Breast epithelium (tissue), 4 donors: Measurements from ENCODE around the gene OGFR. TPM values are rescaled to one million over a fixed set of nuclear protein-coding genes. Genes with fewer than 3 reads are reported as not detected.

Experiments used
- DNase-seq, 2 donors: peaks; one replicate each; pipeline ENCODE4 v3.0.0-alpha.2; 2019; ENCODE audit warnings: low spot score in 2 of 2
- H3K27ac ChIP-seq, 2 donors: fragments of 200-600 bp; sonication (generic) in 1 of 2; one replicate each; pipeline ENCODE4 v1.5.1; 2016 to 2019; ENCODE audit warnings: mild to moderate bottlenecking in 1 of 2
- H3K27me3 ChIP-seq, 2 donors: fragments of 200-600 bp; sonication (generic) in 1 of 2; one replicate each; pipeline versions ENCODE4 v1.5.1 to v1.6.0; 2017 to 2019; ENCODE audit warnings: control low read depth in 1 of 2, mild to moderate bottlenecking in 1 of 2
- H3K36me3 ChIP-seq: fragments of 200-600 bp; one replicate; pipeline ENCODE4 v1.5.1; 2019
- H3K4me1 ChIP-seq, 2 donors: fragments of 200-600 bp; sonication (generic); one replicate each; pipeline ENCODE4 v1.5.1; 2016 to 2019; ENCODE audit warnings: control low read depth in 1 of 2
- H3K4me3 ChIP-seq, 3 donors: fragments of 200-600 bp; sonication (generic); 1 replicate in 2 of 3; 2 replicates in 1 of 3; pipeline ENCODE4 v1.5.1; 2016 to 2019; ENCODE audit warnings: mild to moderate bottlenecking in 3 of 3, moderate library complexity in 2 of 3
- H3K9me3 ChIP-seq, 2 donors: fragments of 200-600 bp; sonication (generic) in 1 of 2; one replicate each; pipeline ENCODE4 v1.5.1; 2016 to 2019; ENCODE audit warnings: control low read depth in 1 of 2
- POLR2A ChIP-seq: fragments of 450-650 bp; IDR thresholded peaks from one replicate; pipeline ENCODE4 v1.6.1; 2016; ENCODE audit warnings: antibody characterized with exemption, mild to moderate bottlenecking, moderate library complexity
- POLR2AphosphoS5 ChIP-seq, 3 donors: sonication (generic); formaldehyde crosslinking; IDR thresholded peaks; one replicate each; pipeline ENCODE4 v1.6.1; 2017; ENCODE audit warnings: antibody characterized with exemption in 3 of 3
- intact Hi-C: fragments of 100-400 bp; cut with DNase I; formaldehyde crosslinking; loops from one replicate; pipeline ENCODE4 v1.15.1; 2023; ENCODE audit warnings: low total_unique reads
- total RNA-seq, 3 donors: library from RNA; depleted of rRNA; stranded (reverse); fragments of >200 nt; gene quantifications; one replicate each; pipeline ENCODE4 v1.1.0, GENCODE V29; 2016
- TF ChIP-seq, protein P1 (sequence below), 3 donors: fragments of 450-650 bp; IDR thresholded peaks; one replicate each; pipeline ENCODE4 v1.5.1; 2016 to 2017; ENCODE audit warnings: antibody characterized with exemption in 3 of 3, mild to moderate bottlenecking in 3 of 3, moderate library complexity in 3 of 3

OGFR gene
- total RNA-seq, 3 donors from 2014 or later: 38.5 to 45.3 (median 44.2) TPM

DNA sequence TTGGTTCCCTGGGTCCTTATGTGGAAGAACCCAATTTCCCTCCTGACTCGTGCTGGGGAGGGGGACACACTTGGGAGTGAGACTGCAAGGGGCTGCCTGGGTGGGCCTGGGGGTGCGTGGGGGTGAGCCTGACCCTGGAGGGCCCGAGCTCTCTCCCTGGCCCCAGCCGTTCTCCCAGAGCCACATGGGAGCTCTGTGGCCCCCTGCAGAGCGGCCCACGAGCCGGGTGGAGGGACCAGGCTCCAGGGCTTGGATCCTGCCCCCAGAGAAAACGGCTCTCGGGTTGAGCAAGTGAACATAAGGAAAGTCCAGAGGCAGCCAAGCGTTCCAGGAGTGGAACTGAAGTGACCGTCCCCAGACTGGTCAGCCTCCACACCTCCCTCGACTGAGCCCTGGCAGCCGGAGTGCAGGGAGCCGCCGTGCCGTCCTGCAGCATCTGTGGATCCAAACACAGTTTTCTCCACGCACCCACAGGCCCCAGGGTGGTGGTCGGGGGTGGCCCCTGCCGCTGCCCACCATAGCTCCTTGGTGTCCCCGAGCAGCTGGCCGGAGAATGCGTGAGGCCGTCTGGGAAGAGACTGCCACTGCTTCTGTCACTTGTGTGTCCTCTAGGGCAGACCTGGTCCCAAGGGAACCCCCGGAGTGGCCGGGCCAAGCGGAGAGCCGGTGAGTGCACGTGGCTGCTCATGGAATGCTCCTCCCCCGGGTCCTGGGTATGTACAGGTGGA is 22.8 kb downstream of the OGFR start:
- no peak for TF ChIP-seq POLR2AphosphoS5 (IDR thresholded peaks at IDR 0.05)
- TF ChIP-seq, protein P1, sequence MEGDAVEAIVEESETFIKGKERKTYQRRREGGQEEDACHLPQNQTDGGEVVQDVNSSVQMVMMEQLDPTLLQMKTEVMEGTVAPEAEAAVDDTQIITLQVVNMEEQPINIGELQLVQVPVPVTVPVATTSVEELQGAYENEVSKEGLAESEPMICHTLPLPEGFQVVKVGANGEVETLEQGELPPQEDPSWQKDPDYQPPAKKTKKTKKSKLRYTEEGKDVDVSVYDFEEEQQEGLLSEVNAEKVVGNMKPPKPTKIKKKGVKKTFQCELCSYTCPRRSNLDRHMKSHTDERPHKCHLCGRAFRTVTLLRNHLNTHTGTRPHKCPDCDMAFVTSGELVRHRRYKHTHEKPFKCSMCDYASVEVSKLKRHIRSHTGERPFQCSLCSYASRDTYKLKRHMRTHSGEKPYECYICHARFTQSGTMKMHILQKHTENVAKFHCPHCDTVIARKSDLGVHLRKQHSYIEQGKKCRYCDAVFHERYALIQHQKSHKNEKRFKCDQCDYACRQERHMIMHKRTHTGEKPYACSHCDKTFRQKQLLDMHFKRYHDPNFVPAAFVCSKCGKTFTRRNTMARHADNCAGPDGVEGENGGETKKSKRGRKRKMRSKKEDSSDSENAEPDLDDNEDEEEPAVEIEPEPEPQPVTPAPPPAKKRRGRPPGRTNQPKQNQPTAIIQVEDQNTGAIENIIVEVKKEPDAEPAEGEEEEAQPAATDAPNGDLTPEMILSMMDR (IDR thresholded peaks at IDR 0.05): no peak
- TF ChIP-seq POLR2A: no peak
- no peaks in the 10 kb centered on the region for H3K9me3 ChIP-seq
- peaks cover 11 to 13% of the 10 kb centered on the region in 2 donors for H3K4me1 ChIP-seq
- no peaks in the 10 kb centered on the region for H3K36me3 ChIP-seq
- no peaks in the 10 kb centered on the region for H3K27me3 ChIP-seq
- H3K4me3 ChIP-seq: no peak overlapping the region
- no peak overlapping the region for H3K27ac ChIP-seq
- intact Hi-C loops: no loop called here
- DNase-seq: no peak

DNA sequence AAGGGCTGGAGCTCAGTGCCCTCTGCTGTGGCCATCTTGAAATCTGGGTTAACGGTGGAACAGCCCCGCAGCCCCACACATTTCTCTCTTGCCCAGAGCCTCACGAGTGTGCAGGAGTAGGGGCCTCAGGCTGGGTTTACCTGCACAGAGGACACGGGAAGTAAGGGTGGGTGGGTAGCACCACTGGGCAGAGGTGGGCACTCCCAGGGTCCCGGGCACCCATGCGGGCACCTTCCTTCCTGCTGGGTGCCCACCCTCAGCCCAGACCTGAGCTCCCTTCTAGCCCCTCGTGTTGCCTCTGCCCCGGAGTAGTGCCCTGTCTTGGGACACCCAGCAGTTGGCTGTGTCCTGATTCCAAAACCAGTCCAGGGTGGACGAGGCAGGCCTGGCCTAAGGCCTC is 23.4 kb downstream of the OGFR start:
- H3K36me3 ChIP-seq: no peaks in the 10 kb centered on the region
- intact Hi-C loops: no loop called here
- no peak for DNase-seq
- TF ChIP-seq, protein P1 (IDR thresholded peaks at IDR 0.05): no peak
- no peak for TF ChIP-seq POLR2A
- no peak for TF ChIP-seq POLR2AphosphoS5 (IDR thresholded peaks at IDR 0.05)
- H3K4me3 ChIP-seq: no peak overlapping the region
- H3K9me3 ChIP-seq: no peaks in the 10 kb centered on the region
- no peak overlapping the region for H3K27ac ChIP-seq
- no peaks in the 10 kb centered on the region for H3K27me3 ChIP-seq
- peaks cover 12 to 16% of the 10 kb centered on the region in 2 donors for H3K4me1 ChIP-seq

GRCh38 chr20:62828511-62829230 is 24.0 kb downstream of the OGFR start:
- no peak overlapping the region for H3K27ac ChIP-seq
- TF ChIP-seq POLR2A: no peak
- TF ChIP-seq POLR2AphosphoS5 (IDR thresholded peaks at IDR 0.05): no peak
- TF ChIP-seq, protein P1 (IDR thresholded peaks at IDR 0.05): no peak
- no peaks in the 10 kb centered on the region for H3K27me3 ChIP-seq
- no peak for DNase-seq
- H3K9me3 ChIP-seq: no peaks in the 10 kb centered on the region
- intact Hi-C loops: no loop called here
- no peak overlapping the region for H3K4me3 ChIP-seq
- peaks cover 12 to 17% of the 10 kb centered on the region in 2 donors for H3K4me1 ChIP-seq
- no peaks in the 10 kb centered on the region for H3K36me3 ChIP-seq

DNA sequence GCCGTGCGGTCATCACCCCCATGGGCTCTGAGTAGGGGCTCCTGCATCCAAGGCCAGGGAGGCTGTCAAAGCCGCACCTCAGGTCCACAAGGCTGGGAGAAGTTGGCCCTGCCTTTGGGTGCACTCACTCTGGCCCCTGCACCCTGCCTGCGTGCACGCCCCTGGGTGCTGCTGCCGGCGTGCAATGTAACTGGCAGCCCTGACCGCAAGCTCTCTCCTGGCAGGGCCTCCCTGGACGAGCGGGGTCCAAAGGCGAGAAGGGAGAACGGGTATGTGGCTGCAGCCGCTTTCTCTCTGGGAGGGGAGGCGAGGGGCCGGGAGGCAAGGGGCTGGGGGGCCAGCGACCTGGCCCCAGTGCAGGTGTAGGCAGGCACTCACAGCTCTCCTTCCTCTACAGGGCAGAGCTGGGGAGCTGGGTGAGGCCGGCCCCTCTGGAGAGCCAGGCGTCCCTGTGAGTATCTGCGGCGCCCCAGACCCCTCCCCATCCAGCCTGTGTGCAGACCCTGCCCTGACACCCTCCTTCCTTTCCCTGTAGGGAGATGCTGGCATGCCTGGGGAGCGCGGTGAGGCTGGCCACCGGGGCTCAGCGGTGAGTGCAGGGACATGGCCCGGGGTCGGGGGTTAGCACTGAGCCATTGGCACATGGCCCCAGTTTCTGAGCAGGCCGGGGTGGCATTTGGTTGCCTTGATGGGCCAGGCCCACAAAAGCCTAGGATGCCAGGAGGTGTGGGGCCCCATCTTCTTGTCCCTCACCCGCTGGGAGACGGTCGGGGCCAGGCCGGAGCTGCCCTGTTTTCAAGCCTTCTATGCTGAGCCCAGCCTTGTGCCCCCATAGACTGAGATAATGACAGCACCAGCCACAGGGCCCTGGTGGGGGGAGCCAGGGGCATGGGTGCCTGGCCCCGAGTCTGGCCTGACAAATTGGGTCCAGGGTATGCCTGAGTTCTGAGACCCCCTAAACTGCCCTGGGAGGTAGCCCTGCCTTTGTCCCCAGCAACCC is 24.9 kb downstream of the OGFR start:
- H3K9me3 ChIP-seq: no peaks in the 10 kb centered on the region
- no peak overlapping the region for H3K27ac ChIP-seq
- no peak overlapping the region for H3K4me3 ChIP-seq
- no peaks in the 10 kb centered on the region for H3K27me3 ChIP-seq
- no peaks in the 10 kb centered on the region for H3K36me3 ChIP-seq
- peaks cover 9 to 11% of the 10 kb centered on the region in 2 donors for H3K4me1 ChIP-seq
- intact Hi-C loops: no loop called here
- DNase-seq: no peak
- TF ChIP-seq POLR2A (no peak), POLR2AphosphoS5 (IDR thresholded peaks at IDR 0.05) (no peak)
- TF ChIP-seq, protein P1 (IDR thresholded peaks at IDR 0.05): no peak
